Measurements from ENCODE around the gene LBH.
A peak's percentile ranks its signal among the peaks of the same experiment; 100 is the strongest.

The LBH gene

DNA sequence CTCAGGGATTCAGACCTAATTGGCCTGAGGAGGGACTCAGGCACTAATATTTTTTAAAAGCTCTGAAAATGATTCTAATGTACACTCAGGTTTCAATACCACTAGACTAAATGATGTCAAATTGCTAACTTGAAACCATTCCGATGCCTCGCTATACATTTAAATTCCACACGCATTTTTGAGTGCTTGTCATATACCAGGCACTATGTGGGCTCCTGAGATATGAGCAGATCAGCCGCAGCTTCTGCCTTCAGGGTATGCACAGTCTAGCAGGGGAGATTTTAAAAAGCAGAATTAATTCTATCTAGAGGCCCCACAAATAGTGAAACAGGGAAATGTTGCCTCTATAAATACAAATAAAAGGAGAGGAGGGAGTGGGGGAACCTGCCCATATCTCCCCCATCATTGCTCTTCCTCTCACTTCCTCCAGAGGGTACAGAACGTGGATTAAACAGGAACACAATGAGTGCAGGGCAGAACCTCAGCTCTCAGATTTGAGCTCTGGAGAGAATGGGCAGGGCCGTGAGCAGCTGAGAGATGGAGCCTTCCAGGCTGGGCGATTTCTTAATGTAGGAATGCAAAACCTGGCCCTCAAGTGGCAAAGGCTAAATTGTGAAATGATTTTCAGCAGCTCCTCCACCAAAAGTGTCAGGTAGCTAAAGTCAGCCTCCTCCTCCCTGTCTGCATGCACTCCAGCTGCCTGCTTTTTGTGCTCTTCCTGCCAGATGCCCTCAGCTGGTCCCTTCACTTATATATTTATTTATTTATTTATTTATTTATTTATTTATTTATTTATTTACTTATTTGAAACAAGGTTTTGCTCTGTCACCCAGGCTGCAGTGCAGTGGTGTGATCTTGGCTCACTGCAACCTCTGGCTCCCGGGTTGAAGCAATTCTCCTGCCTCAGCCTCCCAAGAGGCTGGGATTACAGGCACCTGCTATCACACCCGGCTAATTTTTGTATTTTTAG is 24.6 kb upstream of the LBH start:
- H3K9me3 ChIP-seq (ENCODE audit: low read depth, low read length), result no peaks in the 10 kb centered on the region
- peak overlapping the region; percentile 90 for H3K27ac ChIP-seq
- H3K36me3 ChIP-seq (ENCODE audit: insufficient read depth, low read length), result no peaks in the 10 kb centered on the region
- no peak for DNase-seq (ENCODE audit: low read depth, low spot score)
- peak overlapping the region; percentile 32 for H3K9ac ChIP-seq (ENCODE audit: insufficient read length)
- H3K4me3 ChIP-seq, result peak overlapping the region; percentile 61
- TF ChIP-seq FOXP2 (optimal IDR thresholded peaks at IDR 0.05; ENCODE audit: control extremely low read depth, extremely low read length, insufficient read depth) (no peak), POLR2AphosphoS5 (IDR thresholded peaks at IDR 0.05; ENCODE audit: borderline replicate concordance, low read depth, low read length) (no peak), EZH2 (IDR thresholded peaks at IDR 0.05) (no peak)

DNA sequence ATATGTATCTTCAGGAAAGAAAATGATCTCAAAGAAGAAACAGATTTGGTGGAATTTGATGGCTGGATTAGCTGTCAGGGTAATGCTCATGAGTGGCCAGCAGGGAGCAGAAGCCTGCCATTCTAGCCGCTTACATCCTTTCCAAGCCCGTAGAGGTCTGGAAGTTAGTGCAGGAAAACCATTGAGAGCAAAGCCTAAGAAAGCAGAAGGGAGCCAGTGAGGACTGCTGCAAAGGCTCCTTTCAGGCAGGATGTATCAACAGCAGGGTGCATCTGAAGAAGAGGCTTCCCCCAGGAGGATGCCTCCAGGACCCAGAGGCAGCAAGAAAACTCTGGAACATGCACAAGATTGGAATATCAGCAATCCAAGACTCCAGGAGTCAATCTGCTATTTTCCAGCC is 22.9 kb upstream of the LBH start:
- peak overlapping the region; percentile 93 for H3K27ac ChIP-seq
- peak; percentile 89 for DNase-seq (ENCODE audit: low read depth, low spot score)

DNA sequence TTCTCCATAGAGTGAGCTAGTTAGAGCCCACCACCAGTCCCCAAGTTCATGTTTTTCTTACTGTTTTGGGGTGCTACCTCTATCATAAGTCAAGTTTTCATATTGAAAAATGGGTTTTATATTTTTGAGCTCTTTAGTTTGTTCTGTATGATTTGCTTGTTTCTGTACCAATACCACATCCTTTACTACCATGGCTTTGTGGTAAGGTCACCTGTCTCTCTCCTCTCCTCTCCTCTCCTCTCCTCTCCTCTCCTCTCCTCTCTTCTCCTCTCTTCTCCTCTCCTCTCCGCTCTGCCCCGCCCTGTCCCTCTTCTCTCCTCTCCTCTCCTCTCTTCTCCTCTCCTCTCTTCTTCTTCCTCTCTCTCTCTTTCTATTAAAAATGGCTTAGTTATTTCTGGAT is 22.1 kb upstream of the LBH start:
- Histone ChIP-seq H3K9ac (ENCODE audit: insufficient read length) (peak overlapping the region; percentile 10), H3K27ac (peak overlapping the region; percentile 93), H3K4me3 (no peak overlapping the region), H3K36me3 (ENCODE audit: insufficient read depth, low read length) (no peaks in the 10 kb centered on the region), H3K9me3 (ENCODE audit: low read depth, low read length) (no peaks in the 10 kb centered on the region)
- TF ChIP-seq EZH2 (IDR thresholded peaks at IDR 0.05), result no peak
- TF ChIP-seq POLR2AphosphoS5 (IDR thresholded peaks at IDR 0.05; ENCODE audit: borderline replicate concordance, low read depth, low read length), result no peak
- TF ChIP-seq FOXP2 (optimal IDR thresholded peaks at IDR 0.05; ENCODE audit: control extremely low read depth, extremely low read length, insufficient read depth), result no peak
- DNase-seq (ENCODE audit: low read depth, low spot score), result no peak

More for the DNA sequence above, 22.9 kb upstream of the LBH start:
- TF ChIP-seq POLR2AphosphoS5 (IDR thresholded peaks at IDR 0.05; ENCODE audit: borderline replicate concordance, low read depth, low read length), result no peak; the same call in 1 of the 2 replicates
- TF ChIP-seq EZH2 (IDR thresholded peaks at IDR 0.05), result no peak
- no peak for TF ChIP-seq FOXP2 (optimal IDR thresholded peaks at IDR 0.05; ENCODE audit: control extremely low read depth, extremely low read length, insufficient read depth)
- no peaks in the 10 kb centered on the region for H3K9me3 ChIP-seq (ENCODE audit: low read depth, low read length)
- H3K36me3 ChIP-seq (ENCODE audit: insufficient read depth, low read length), result no peaks in the 10 kb centered on the region
- H3K9ac ChIP-seq (ENCODE audit: insufficient read length), result no peak overlapping the region
- H3K4me3 ChIP-seq, result no peak overlapping the region; the same call in 1 of the 2 replicates

DNA sequence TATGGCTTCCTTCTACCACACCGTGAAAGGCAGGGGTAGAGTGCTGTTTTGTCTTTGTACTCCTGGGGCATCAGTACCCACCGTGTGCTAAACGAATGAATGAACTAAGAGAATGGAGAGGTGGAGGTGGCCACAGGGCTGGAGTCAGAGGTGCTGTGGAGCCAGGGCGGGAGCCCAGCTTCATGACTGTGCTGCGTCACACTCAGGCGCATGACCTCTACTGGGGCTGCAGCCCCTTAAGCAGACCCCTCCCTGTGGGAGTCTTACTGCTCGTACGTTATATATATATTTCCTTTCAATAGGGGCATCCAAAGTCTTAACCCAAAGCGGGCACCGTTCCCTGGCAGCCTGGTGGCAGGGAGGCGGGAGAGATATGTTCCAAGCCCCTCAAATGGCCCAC is 18.0 kb upstream of the LBH start:
- TF ChIP-seq FOXP2 (optimal IDR thresholded peaks at IDR 0.05; ENCODE audit: control extremely low read depth, extremely low read length, insufficient read depth) (no peak), EZH2 (IDR thresholded peaks at IDR 0.05) (no peak), POLR2AphosphoS5 (IDR thresholded peaks at IDR 0.05; ENCODE audit: borderline replicate concordance, low read depth, low read length) (no peak)
- peak overlapping the region; percentile 66 for H3K27ac ChIP-seq
- H3K36me3 ChIP-seq (ENCODE audit: insufficient read depth, low read length), result no peaks in the 10 kb centered on the region
- H3K4me3 ChIP-seq, result no peak overlapping the region
- no peak for DNase-seq (ENCODE audit: low read depth, low spot score)
- H3K9me3 ChIP-seq (ENCODE audit: low read depth, low read length), result no peaks in the 10 kb centered on the region
- no peak overlapping the region for H3K9ac ChIP-seq (ENCODE audit: insufficient read length)

DNA sequence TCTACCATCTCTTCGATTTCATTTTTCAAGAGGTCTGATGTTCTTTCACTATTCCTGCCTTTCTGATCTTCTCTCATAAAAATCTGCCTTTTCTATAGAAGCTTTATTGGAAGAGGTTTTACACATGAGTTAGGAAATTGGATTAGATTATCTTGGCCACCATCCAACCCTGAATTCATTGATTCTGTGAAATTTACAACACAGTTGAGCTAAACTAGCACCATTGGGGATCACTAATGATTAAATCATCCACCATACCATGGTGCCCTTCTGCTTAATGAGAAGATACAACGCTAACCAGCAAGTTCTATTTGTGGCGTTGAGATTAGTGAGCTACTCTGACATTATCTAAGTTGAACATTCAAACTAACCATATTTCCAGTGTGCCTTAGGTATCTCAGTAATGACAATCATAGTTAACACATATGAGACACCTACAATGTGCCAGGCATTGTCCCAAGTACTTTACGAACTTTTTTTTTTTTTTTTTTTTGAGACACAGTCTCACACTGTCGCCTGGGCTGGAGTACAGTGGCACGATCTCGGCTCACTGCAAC is 17.3 kb upstream of the LBH start:
- TF ChIP-seq POLR2AphosphoS5 (IDR thresholded peaks at IDR 0.05; ENCODE audit: borderline replicate concordance, low read depth, low read length) (no peak), EZH2 (IDR thresholded peaks at IDR 0.05) (no peak), FOXP2 (optimal IDR thresholded peaks at IDR 0.05; ENCODE audit: control extremely low read depth, extremely low read length, insufficient read depth) (no peak)
- H3K9me3 ChIP-seq (ENCODE audit: low read depth, low read length), result no peaks in the 10 kb centered on the region

DNA sequence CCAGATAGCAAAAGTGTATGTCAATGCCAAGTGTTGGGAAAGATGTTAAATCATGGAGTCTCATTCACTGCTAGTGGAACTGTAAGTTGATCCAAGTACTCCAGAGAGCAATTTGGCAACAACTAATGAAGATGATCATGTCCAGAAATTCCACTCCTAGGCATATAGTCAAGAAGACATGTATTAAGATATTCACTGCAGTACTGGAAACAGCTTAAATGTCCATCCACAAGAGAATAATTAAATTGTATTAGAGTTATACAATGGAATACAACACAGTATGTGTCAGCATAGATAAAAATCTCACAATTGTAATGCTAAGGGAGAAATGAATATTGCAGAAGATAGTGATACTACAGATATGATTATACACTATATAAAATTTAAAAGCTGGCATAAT is 15.2 kb upstream of the LBH start:
- no peak for DNase-seq (ENCODE audit: low read depth, low spot score)
- H3K9ac ChIP-seq (ENCODE audit: insufficient read length), result no peak overlapping the region
- H3K9me3 ChIP-seq (ENCODE audit: low read depth, low read length), result no peaks in the 10 kb centered on the region
- no peaks in the 10 kb centered on the region for H3K36me3 ChIP-seq (ENCODE audit: insufficient read depth, low read length)
- 0 out of 2 replicates have a peak overlapping the region, but pooled peaks have one; percentile 1 for H3K4me3 ChIP-seq
- TF ChIP-seq POLR2AphosphoS5 (IDR thresholded peaks at IDR 0.05; ENCODE audit: borderline replicate concordance, low read depth, low read length) (no peak), EZH2 (IDR thresholded peaks at IDR 0.05) (no peak), FOXP2 (optimal IDR thresholded peaks at IDR 0.05; ENCODE audit: control extremely low read depth, extremely low read length, insufficient read depth) (no peak)
- H3K27ac ChIP-seq, result peak overlapping the region; percentile 88

More for the DNA sequence above, 17.3 kb upstream of the LBH start:
- H3K4me3 ChIP-seq, result no peak overlapping the region
- no peak overlapping the region for H3K9ac ChIP-seq (ENCODE audit: insufficient read length)
- DNase-seq (ENCODE audit: low read depth, low spot score), result no peak
- no peaks in the 10 kb centered on the region for H3K36me3 ChIP-seq (ENCODE audit: insufficient read depth, low read length)
- H3K27ac ChIP-seq, result peak overlapping the region; percentile 66

DNA sequence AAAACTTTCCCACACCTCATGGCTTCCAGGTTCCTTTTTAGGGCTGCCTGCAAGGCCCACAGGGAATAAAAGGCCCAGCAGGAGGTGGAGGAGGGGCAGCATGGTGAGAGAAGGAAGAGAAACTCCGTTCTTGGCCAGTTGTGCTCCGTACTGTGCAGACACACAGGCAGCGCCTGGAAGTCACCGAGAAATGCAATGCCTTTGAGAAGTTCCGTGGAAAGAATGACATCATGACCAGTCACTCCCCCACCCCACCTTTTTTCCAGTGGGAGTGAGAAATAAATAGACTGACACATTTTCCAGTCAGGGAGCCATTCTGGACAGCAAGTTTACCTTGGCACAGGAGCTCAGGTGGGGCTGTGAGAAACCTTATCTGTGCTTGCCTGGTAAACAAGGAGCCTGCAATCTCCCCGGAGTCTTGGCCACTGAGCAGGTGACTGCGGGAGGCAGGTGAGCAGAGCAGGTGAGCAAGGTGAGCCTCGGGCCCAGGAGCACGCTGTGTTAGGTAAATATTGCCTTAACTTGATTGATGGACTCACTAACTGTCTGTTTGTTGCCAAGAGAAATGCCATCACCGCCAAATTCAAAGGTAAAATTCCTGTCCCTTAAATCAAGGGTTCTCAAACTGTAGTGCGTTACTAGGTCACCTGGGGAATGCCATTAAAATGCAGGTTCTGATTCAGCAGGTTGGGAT is 13.5 kb upstream of the LBH start:
- H3K36me3 ChIP-seq (ENCODE audit: insufficient read depth, low read length), result no peaks in the 10 kb centered on the region
- H3K27ac ChIP-seq, result peak overlapping the region; percentile 88; the same call in 1 of the 2 replicates
- no peak overlapping the region for H3K9ac ChIP-seq (ENCODE audit: insufficient read length)
- no peak for DNase-seq (ENCODE audit: low read depth, low spot score)
- no peak overlapping the region for H3K4me3 ChIP-seq
- H3K9me3 ChIP-seq (ENCODE audit: low read depth, low read length), result no peaks in the 10 kb centered on the region
- no peak for TF ChIP-seq POLR2AphosphoS5 (IDR thresholded peaks at IDR 0.05; ENCODE audit: borderline replicate concordance, low read depth, low read length)
- no peak for TF ChIP-seq FOXP2 (optimal IDR thresholded peaks at IDR 0.05; ENCODE audit: control extremely low read depth, extremely low read length, insufficient read depth)
- TF ChIP-seq EZH2 (IDR thresholded peaks at IDR 0.05), result no peak

DNA sequence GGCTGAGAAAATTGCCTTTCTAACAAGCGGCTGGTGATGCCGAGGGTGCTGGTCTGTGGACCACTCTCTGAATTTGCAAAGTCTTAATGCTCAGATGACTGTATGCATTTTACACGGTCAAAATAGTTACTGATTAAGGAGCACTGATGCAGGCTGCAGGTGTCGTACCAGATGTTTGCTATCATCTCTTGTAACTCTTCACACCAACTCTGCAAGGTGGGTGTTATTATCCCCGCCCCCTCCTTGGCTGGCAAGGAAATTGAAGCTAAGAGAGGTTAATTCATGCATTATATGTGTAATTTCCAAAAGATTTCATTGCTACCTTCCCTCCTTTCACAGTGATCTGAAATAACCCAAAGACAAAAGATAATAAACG is 13.0 kb upstream of the LBH start:
- no peak overlapping the region for H3K4me3 ChIP-seq
- H3K27ac ChIP-seq, result no peak overlapping the region
- H3K9ac ChIP-seq (ENCODE audit: insufficient read length), result no peak overlapping the region

More for the DNA sequence above, 13.0 kb upstream of the LBH start:
- TF ChIP-seq EZH2 (IDR thresholded peaks at IDR 0.05) (no peak), FOXP2 (optimal IDR thresholded peaks at IDR 0.05; ENCODE audit: control extremely low read depth, extremely low read length, insufficient read depth) (no peak), POLR2AphosphoS5 (IDR thresholded peaks at IDR 0.05; ENCODE audit: borderline replicate concordance, low read depth, low read length) (no peak)
- no peaks in the 10 kb centered on the region for H3K36me3 ChIP-seq (ENCODE audit: insufficient read depth, low read length)
- DNase-seq (ENCODE audit: low read depth, low spot score), result no peak
- no peaks in the 10 kb centered on the region for H3K9me3 ChIP-seq (ENCODE audit: low read depth, low read length)

Data from SK-N-MC (cell line).